CD14-positive monocyte (primary cell): Measurements from ENCODE around the gene GAP43. TPM values are rescaled to one million over a fixed set of nuclear protein-coding genes. Genes with fewer than 3 reads are reported as not detected.
A peak's percentile ranks its signal among the peaks of the same experiment; 100 is the strongest.

Source experiments
- DNase-seq, 3 donors: peaks; one replicate each; pipeline ENCODE4 v3.0.0-alpha.2; 2011 to 2022
- H2AFZ ChIP-seq: 2 replicates; pipeline ENCODE4 v1.6.0; 2012; ENCODE audit warnings: mild to moderate bottlenecking, low read depth, low read length, inconsistent platforms; ENCODE audit not compliant: insufficient read depth, poor library complexity, severe bottlenecking
- H3K27ac ChIP-seq, 2 donors: 1 replicate in 1 of 2; 2 replicates in 1 of 2; pipeline ENCODE4 v1.5.1; 2012 to 2013; ENCODE audit warnings: low read length in 2 of 2, control low read depth in 1 of 2, inconsistent platforms in 1 of 2, low read depth in 1 of 2, mild to moderate bottlenecking in 1 of 2
- H3K27me3 ChIP-seq, 2 donors: one replicate each; pipeline versions ENCODE4 v1.6.0 to v1.6.1; 2011 to 2013; ENCODE audit warnings: low read length in 2 of 2; ENCODE audit not compliant: control insufficient read depth in 2 of 2, insufficient read depth in 2 of 2
- H3K36me3 ChIP-seq, 2 donors: replicated peaks in 1 of 2; 1 replicate in 1 of 2; 2 replicates in 1 of 2; pipeline versions ENCODE4 v1.5.1 to v1.6.1; 2012 to 2013; ENCODE audit warnings: low read length in 2 of 2, control low read depth in 1 of 2, inconsistent platforms in 1 of 2, mild to moderate bottlenecking in 1 of 2; ENCODE audit not compliant: insufficient read depth in 2 of 2, control insufficient read depth in 1 of 2
- H3K4me1 ChIP-seq, 2 donors: 1 replicate in 1 of 2; 2 replicates in 1 of 2; pipeline versions ENCODE4 v1.5.1 to v1.6.1; 2012 to 2013; ENCODE audit warnings: low read length in 2 of 2, control low read depth in 1 of 2, inconsistent platforms in 1 of 2, mild to moderate bottlenecking in 1 of 2, moderate library complexity in 1 of 2; ENCODE audit not compliant: insufficient read depth in 2 of 2, control insufficient read depth in 1 of 2
- H3K4me2 ChIP-seq: replicated peaks from 2 replicates; pipeline ENCODE3; 2012; ENCODE audit warnings: low read length, moderate library complexity, mild to moderate bottlenecking; ENCODE audit not compliant: poor library complexity, severe bottlenecking; ENCODE audit errors: extremely low read depth
- H3K4me3 ChIP-seq, 3 experiments: fragments of 200-600 bp in 1 of 3; sonication (generic) in 1 of 3; replicated peaks in 1 of 3; 1 replicate in 2 of 3; 2 replicates in 1 of 3; pipeline ENCODE4 v1.5.1; 2011 to 2013; ENCODE audit warnings: low read length in 3 of 3, mild to moderate bottlenecking in 3 of 3, control low read depth in 2 of 3, low read depth in 2 of 3, inconsistent platforms in 1 of 3, moderate library complexity in 1 of 3
- H3K79me2 ChIP-seq: 2 replicates; pipeline ENCODE4 v1.6.0; 2012; ENCODE audit warnings: mild to moderate bottlenecking, control low read depth, inconsistent platforms, low read length, moderate library complexity; ENCODE audit not compliant: insufficient read depth
- H3K9ac ChIP-seq: 2 replicates; pipeline ENCODE4 v1.6.0; 2017; ENCODE audit warnings: low read length, mild to moderate bottlenecking; ENCODE audit not compliant: insufficient read depth, poor library complexity, severe bottlenecking
- H3K9me3 ChIP-seq, 2 donors: replicated peaks in 1 of 2; 1 replicate in 1 of 2; 2 replicates in 1 of 2; pipeline versions ENCODE4 v1.5.1 to v1.6.1; 2012 to 2013; ENCODE audit warnings: low read length in 2 of 2, control low read depth in 1 of 2; ENCODE audit not compliant: control insufficient read depth in 1 of 2, insufficient read depth in 1 of 2
- H4K20me1 ChIP-seq: 2 replicates; pipeline ENCODE4 v1.6.0; 2012; ENCODE audit warnings: mild to moderate bottlenecking, low read length, control low read depth, moderate library complexity; ENCODE audit not compliant: insufficient read depth
- H3K27ac Mint-ChIP-seq, 7 donors: one replicate each; pipeline ENCODE4 v1.8.0; 2020; ENCODE audit warnings: mild to moderate bottlenecking in 7 of 7, mixed read lengths in 7 of 7, moderate library complexity in 6 of 7, inconsistent platforms in 2 of 7
- H3K27me3 Mint-ChIP-seq, 3 donors: one replicate each; pipeline ENCODE4 v1.8.0; 2021 to 2022; ENCODE audit warnings: low read depth in 3 of 3, mild to moderate bottlenecking in 3 of 3, mixed read lengths in 3 of 3, moderate library complexity in 3 of 3, inconsistent platforms in 1 of 3
- H3K36me3 Mint-ChIP-seq, 2 donors: one replicate each; pipeline ENCODE4 v1.8.0; 2020; ENCODE audit warnings: mixed read lengths in 2 of 2, inconsistent platforms in 1 of 2, mild to moderate bottlenecking in 1 of 2
- H3K4me1 Mint-ChIP-seq: one replicate; pipeline ENCODE4 v1.8.0; 2020; ENCODE audit warnings: mild to moderate bottlenecking, mixed read lengths
- H3K4me3 Mint-ChIP-seq, 2 donors: one replicate each; pipeline ENCODE4 v1.8.0; 2020; ENCODE audit warnings: mild to moderate bottlenecking in 2 of 2, mixed read lengths in 2 of 2, moderate library complexity in 1 of 2
- H3K9me3 Mint-ChIP-seq, 7 donors: one replicate each; pipeline ENCODE4 v1.8.0; 2020 to 2022; ENCODE audit warnings: mixed read lengths in 7 of 7, mild to moderate bottlenecking in 6 of 7, moderate library complexity in 6 of 7, inconsistent platforms in 2 of 7
- WGBS: methylation state at CpG from one replicate; pipeline ENCODE4 v1.1.5; 2013; ENCODE audit warnings: missing lambda C conversion rate; ENCODE audit not compliant: insufficient coverage; 5-methylcytosine and 5-hydroxymethylcytosine counted together
- intact Hi-C, 2 donors: fragments of 100-400 bp; cut with micrococcal nuclease; formaldehyde crosslinking; loops; one replicate each; pipeline versions ENCODE4 v1.15.0 to v1.15.1; 2023
- polyA plus RNA-seq, 3 donors: library from polyadenylated mRNA; depleted of rRNA in 1 of 3; unstranded in 2 of 3; stranded (reverse) in 1 of 3; fragments of 300-500 nt in 2 of 3; fragments of >200 nt in 1 of 3; fragmentation: Illumina TruSeq in 2 of 3; gene quantifications; 1 replicate in 2 of 3; 2 replicates in 1 of 3; pipeline ENCODE4 v1.2.3, GENCODE V29; 2012 to 2021
- TF ChIP-seq, protein P1 (sequence below): fragments of 200-600 bp; IDR thresholded peaks from one replicate; pipeline ENCODE4 v1.8.0; 2022; ENCODE audit warnings: antibody characterized with exemption, mild to moderate bottlenecking

GAP43 gene
- polyA plus RNA-seq, 3 donors = not detected

DNA sequence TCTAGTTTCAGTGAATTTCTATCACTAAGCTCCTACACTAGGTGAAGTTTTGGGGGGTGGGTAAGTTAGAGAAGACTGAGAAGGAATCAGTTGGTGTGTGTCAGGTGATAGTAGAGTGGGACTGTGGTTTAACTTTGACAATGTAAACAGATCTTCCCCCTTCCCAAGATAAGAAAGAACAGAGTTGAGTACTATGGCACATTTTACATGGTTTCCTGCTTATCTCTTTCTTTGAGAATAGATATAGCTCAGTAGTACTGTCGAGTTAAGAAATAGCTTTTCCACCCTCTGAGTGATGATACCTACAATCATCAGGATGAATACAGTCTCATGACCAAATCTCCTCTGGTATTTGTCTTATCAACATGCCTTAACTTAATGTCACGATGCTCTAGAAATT, 42.8 kb downstream of the GAP43 start:
- H3K27me3 Mint-ChIP-seq = peaks cover 3 to 22% (median 7%) of the 10 kb centered on the region in 3 donors
- Histone ChIP-seq H3K36me3 (no peaks in the 10 kb centered on the region), H4K20me1 (no peaks in the 10 kb centered on the region), H3K9me3 (no peaks in the 10 kb centered on the region), H3K27me3 (peaks cover 8 to 13% of the 10 kb centered on the region in 2 donors), H3K9ac (no peak overlapping the region), H3K27ac (no peak overlapping the region), H2AFZ (no peak overlapping the region), H3K4me1 (no peaks in the 10 kb centered on the region), H3K4me2 (no peak overlapping the region), H3K4me3 (no peak overlapping the region), H3K79me2 (no peaks in the 10 kb centered on the region)
- no peak for DNase-seq
- H3K27ac Mint-ChIP-seq = no peak overlapping the region
- no peak overlapping the region for H3K4me3 Mint-ChIP-seq
- intact Hi-C loops = no loop called here
- no peaks in the 10 kb centered on the region for H3K4me1 Mint-ChIP-seq
- TF ChIP-seq, protein P1, sequence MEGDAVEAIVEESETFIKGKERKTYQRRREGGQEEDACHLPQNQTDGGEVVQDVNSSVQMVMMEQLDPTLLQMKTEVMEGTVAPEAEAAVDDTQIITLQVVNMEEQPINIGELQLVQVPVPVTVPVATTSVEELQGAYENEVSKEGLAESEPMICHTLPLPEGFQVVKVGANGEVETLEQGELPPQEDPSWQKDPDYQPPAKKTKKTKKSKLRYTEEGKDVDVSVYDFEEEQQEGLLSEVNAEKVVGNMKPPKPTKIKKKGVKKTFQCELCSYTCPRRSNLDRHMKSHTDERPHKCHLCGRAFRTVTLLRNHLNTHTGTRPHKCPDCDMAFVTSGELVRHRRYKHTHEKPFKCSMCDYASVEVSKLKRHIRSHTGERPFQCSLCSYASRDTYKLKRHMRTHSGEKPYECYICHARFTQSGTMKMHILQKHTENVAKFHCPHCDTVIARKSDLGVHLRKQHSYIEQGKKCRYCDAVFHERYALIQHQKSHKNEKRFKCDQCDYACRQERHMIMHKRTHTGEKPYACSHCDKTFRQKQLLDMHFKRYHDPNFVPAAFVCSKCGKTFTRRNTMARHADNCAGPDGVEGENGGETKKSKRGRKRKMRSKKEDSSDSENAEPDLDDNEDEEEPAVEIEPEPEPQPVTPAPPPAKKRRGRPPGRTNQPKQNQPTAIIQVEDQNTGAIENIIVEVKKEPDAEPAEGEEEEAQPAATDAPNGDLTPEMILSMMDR = no peak
- WGBS = no CpG with 5 or more reads among the region's 2 CpGs
- no peaks in the 10 kb centered on the region for H3K36me3 Mint-ChIP-seq
- H3K9me3 Mint-ChIP-seq = peaks cover 0 to 1% (median 0%) of the 10 kb centered on the region in 7 donors

DNA sequence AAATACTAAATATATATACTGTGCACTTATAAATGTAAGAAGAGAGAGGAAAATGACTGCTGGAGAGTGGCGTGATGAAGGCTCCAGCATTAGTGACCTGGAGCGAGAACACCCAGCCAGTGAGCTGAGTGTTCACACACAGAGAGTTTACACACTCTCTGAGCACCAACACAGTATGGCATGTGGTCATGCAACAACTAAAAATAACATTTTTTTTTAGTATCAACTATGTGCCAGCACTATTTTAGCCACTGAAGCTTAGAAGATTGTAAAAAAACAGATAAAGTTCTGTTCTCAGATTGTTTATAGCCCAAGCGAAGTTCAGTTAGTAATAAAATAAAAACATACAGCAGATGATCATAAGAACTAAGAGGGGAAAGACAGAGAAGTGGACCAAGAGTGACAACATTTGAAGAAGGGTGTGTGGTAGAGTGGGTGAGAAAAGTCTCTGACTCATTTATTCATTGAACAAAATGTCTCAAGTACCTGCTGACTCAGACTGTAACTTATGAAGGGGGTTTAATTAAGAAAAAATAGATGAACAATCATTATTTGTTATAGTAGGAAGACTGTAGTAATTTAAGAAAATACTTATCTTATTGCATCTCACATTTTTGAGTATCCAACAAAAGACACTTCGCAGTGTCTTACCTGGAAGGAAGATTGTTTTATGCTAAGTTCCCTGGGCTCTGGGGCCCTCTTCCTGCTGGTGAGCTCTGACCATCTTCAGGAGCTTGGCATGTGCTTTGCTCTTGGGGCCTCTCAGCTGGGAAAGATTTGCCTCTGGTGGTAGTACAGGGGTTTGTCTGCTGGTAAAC, 43.8 kb downstream of the GAP43 start:
- H3K27me3 Mint-ChIP-seq = peaks cover 2 to 19% (median 7%) of the 10 kb centered on the region in 3 donors
- intact Hi-C loops = no loop called here
- WGBS = 95% methylated on average over 2 of the region's 4 CpGs

More for the DNA sequence above, 43.8 kb downstream of the GAP43 start:
- TF ChIP-seq, protein P1 = no peak
- no peak overlapping the region for H3K4me3 ChIP-seq
- no peaks in the 10 kb centered on the region for H3K9me3 ChIP-seq
- Mint-ChIP-seq H3K9me3 (peaks cover 0 to 1% (median 0%) of the 10 kb centered on the region in 7 donors), H3K36me3 (no peaks in the 10 kb centered on the region), H3K4me3 (peak overlapping the region in 1 of 2 donors; percentile 51), H3K4me1 (no peaks in the 10 kb centered on the region), H3K27ac (no peak overlapping the region)
- peaks cover 7 to 8% of the 10 kb centered on the region in 2 donors for H3K27me3 ChIP-seq
- no peaks in the 10 kb centered on the region for H3K4me1 ChIP-seq
- no peak for DNase-seq
- H3K79me2 ChIP-seq = no peaks in the 10 kb centered on the region
- no peaks in the 10 kb centered on the region for H3K36me3 ChIP-seq
- no peaks in the 10 kb centered on the region for H4K20me1 ChIP-seq
- no peak overlapping the region for H3K9ac ChIP-seq
- no peak overlapping the region for H2AFZ ChIP-seq
- no peak overlapping the region for H3K27ac ChIP-seq
- H3K4me2 ChIP-seq = no peak overlapping the region
